Stimulated activated CD4-positive, alpha-beta T cell treated with anti-CD3 and anti-CD28 coated beads, Interleukin-12 subunit alpha, Interleukin-12 subunit beta, amount 100 ng/mL, for 4 hours (primary cell): Measurements from ENCODE around the gene KRTAP6-1.

ENCODE experiments used
- DNase-seq: peaks from one replicate; pipeline ENCODE4 v3.0.0-alpha.2; 2020

KRTAP6-1 gene

GRCh38 chr21:30567617-30568016 is 46.1 kb downstream of the KRTAP6-1 start:
- no peak for DNase-seq

DNA sequence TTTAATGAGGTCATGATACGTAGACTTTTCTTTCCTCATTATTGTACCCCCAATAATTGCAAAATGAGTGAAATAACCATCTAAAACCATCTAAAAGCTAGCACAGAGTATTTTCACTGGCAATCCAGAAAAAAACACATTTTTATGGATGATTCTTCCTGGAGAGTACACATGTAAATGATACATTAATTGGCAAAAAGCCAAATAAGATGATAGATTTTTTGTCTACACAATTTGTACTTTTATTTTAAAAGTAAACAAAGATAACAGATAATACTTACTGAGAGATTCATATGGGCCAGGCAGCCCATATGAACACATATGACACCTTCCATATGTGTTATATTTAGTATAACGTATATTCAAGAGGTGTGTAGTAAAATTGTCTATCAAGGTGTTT is 50.1 kb downstream of the KRTAP6-1 start:
- DNase-seq = no peak
